Adrenal gland (tissue), 5 donors: ENCODE data around the gene MBP.

Experiments used
- POLR2A ChIP-seq, 2 donors: fragments of 450-650 bp; IDR thresholded peaks; one replicate each; pipeline ENCODE4 v1.6.1; 2017; ENCODE audit warnings: antibody characterized with exemption in 2 of 2, mild to moderate bottlenecking in 2 of 2, moderate library complexity in 1 of 2
- TF ChIP-seq, protein P1 (sequence below), 6 experiments: fragments of 450-650 bp in 4 of 6; fragments of 200-600 bp in 2 of 6; sonication (generic) in 1 of 6; IDR thresholded peaks; 1 replicate in 5 of 6; 2 replicates in 1 of 6; pipeline versions ENCODE4 v1.5.1 to v1.8.0; 2016 to 2021; ENCODE audit warnings: antibody characterized with exemption in 6 of 6, mild to moderate bottlenecking in 2 of 6, moderate library complexity in 1 of 6
- donor health status: DM: no; HTN: no; CAD: no.

DNA sequence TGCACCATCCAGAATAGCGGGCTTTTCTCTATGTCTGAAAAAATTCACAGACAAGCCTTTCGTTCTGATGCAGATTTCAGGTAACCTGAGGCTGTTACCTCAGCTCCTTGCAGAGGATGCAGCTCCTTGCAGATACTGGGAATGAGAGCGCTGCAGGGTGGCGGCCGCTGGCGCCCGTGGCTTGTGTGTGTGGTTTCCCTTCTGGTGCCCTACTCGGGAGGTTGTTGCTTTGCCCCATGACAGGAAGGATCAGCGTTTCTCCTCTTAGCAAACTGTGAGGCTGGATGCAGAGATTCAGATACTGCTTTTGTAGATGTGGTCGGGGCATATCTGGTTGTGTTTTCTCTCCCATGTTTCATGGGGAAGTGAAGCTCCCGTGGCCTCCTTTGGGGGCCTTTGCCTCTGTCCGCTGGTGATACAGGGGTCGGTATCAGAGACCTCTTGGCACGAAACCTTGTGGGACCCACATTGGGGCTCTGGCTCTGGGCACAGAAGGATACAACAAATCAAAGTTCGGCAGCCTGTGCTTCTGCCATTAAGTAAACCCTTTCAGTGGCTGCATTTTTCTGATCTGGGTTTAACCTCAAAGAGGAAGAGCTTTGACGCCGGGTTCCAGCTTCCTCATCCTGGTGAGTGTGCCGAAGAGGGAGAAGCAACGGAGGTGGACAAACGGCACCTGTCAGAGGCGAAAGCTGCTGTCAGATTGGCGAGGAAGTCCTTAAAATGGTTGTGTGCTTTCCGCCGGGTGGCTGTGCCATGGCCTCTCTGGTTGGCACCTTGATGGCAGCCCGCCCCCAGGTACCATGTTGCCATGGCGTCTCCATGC lies 127.8 kb downstream of the MBP start:
- TF ChIP-seq, protein P1, sequence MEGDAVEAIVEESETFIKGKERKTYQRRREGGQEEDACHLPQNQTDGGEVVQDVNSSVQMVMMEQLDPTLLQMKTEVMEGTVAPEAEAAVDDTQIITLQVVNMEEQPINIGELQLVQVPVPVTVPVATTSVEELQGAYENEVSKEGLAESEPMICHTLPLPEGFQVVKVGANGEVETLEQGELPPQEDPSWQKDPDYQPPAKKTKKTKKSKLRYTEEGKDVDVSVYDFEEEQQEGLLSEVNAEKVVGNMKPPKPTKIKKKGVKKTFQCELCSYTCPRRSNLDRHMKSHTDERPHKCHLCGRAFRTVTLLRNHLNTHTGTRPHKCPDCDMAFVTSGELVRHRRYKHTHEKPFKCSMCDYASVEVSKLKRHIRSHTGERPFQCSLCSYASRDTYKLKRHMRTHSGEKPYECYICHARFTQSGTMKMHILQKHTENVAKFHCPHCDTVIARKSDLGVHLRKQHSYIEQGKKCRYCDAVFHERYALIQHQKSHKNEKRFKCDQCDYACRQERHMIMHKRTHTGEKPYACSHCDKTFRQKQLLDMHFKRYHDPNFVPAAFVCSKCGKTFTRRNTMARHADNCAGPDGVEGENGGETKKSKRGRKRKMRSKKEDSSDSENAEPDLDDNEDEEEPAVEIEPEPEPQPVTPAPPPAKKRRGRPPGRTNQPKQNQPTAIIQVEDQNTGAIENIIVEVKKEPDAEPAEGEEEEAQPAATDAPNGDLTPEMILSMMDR (IDR thresholded peaks at IDR 0.05), result no peak
- TF ChIP-seq POLR2A (IDR thresholded peaks at IDR 0.05), result no peak
